Activated T-cell treated with anti-CD3 and anti-CD28 coated beads, Interleukin-2, amount 50 U/mL, for 48 hours (primary cell): ENCODE results near the gene KRTAP9-8.
"Not testable (repeated sequence)": the region's sequence is repeated elsewhere in the genome, so short reads cannot be mapped to it uniquely, and the experiment has no call there.

Experiments used
- DNase-seq, 2 experiments: peaks; one replicate each; pipeline ENCODE4 v3.0.0-alpha.2; 2020

The KRTAP9-8 gene

GRCh38 chr17:41255381-41256290, 17.8 kb downstream of the KRTAP9-8 start, which contains the start of gene KRTAP9-9:
Gene KRTAP9-9 (plus strand): TSS chr17:41255384.
- DNase-seq, result not testable (repeated sequence)

GRCh38 chr17:41256291-41256685, 18.5 kb downstream of the KRTAP9-8 start:
- DNase-seq, result no peak

GRCh38 chr17:41258406-41258805, 20.6 kb downstream of the KRTAP9-8 start:
- DNase-seq, result no peak

GRCh38 chr17:41263212-41263611, 25.4 kb downstream of the KRTAP9-8 start:
- DNase-seq, result no peak

GRCh38 chr17:41264599-41264998, 26.8 kb downstream of the KRTAP9-8 start:
- DNase-seq, result no peak

- no peak for DNase-seq
Observed at GRCh38 chr17:41265078-41265477, 27.3 kb downstream of the KRTAP9-8 start, which contains the start of gene KRTAP9-6. Gene KRTAP9-6 (plus strand): TSS chr17:41265378. CDS start chr17:41265378, 0 bp downstream.

- DNase-seq, result no peak
Observed at GRCh38 chr17:41267711-41268110, 29.9 kb downstream of the KRTAP9-8 start.

GRCh38 chr17:41271323-41271722, 33.5 kb downstream of the KRTAP9-8 start:
- DNase-seq, result not testable (repeated sequence)

GRCh38 chr17:41271858-41272257, 34.1 kb downstream of the KRTAP9-8 start:
- no peak for DNase-seq

- DNase-seq, result not testable (repeated sequence)
Observed at GRCh38 chr17:41275648-41276190, 37.9 kb downstream of the KRTAP9-8 start, which contains the start of gene KRTAP9-7. Gene KRTAP9-7 (plus strand): TSS chr17:41275698. CDS start chr17:41275698, 0 bp downstream.

GRCh38 chr17:41278176-41278955, 40.6 kb downstream of the KRTAP9-8 start:
- DNase-seq, result no peak

- no peak for DNase-seq
Observed at GRCh38 chr17:41284043-41284442, 46.2 kb downstream of the KRTAP9-8 start.

- DNase-seq, result no peak
Observed at GRCh38 chr17:41284546-41284945, 46.7 kb downstream of the KRTAP9-8 start.

- no peak for DNase-seq
Observed at GRCh38 chr17:41287050-41287449, 49.3 kb downstream of the KRTAP9-8 start.
